ENCODE data around the gene CLCA1. TPM values are rescaled to one million over a fixed set of nuclear protein-coding genes. Genes with fewer than 3 reads are reported as not detected.

CLCA1 gene
- total RNA-seq, 1 experiment from 2014 or later = not detected

DNA sequence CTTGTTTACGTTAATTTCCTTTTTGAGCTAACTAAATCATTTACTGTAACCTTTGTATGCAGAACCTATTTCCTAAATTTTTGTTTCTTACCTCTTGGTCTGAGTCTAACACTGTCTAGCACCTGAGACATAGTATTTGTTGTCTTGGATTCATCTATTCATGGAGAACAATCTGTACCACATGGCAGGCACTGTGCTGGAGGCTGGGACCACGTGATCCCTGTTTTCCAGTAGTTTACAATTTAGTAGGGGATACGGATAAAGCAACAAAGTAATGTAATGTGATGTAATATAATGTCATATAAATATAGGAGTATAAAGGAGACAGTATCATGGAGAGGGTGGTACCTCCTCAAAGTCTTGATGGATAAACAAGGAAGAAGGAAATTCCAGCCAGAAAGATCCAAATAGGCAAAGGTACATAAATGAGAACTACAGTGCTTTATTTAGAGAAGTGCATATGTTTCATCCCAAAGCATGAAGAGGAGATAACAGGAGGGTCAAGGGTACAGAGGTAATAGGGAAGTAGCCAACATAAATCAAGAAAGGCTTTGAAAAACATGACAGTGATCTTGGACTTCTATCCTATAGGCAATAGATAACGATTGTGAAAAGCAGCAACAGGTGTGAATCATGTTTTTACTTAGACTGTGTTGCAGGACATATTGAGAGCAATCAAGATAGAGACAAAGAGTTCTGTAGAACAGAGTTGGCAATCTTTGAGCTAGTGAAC, 52.2 kb downstream of the CLCA1 start:
- WGBS (ENCODE audit: extremely low coverage, insufficient read length, low lambda C conversion rate) = no CpG with 5 or more reads among the region's 4 CpGs
- H3K4ac ChIP-seq (ENCODE audit: low read depth, low read length) = no peak overlapping the region
- H3K9me3 ChIP-seq (ENCODE audit: control insufficient read depth, low read depth, low read length) = no peaks in the 10 kb centered on the region
- no peak overlapping the region for H3K9ac ChIP-seq (ENCODE audit: extremely low read depth, insufficient read length, low read length)
- H3K23me2 ChIP-seq (ENCODE audit: insufficient read length, low read depth, low read length, poor library complexity, severe bottlenecking) = no peaks in the 10 kb centered on the region
- no peak overlapping the region for H4K5ac ChIP-seq (ENCODE audit: insufficient read length, low read depth, low read length)
- Mint-ChIP-seq H3K27me3 (ENCODE audit: low read depth) (no peaks in the 10 kb centered on the region), H3K4me1 (peaks cover 0 to 9% of the 10 kb centered on the region in 2 experiments; a peak in 2 of 4 replicates), H3K9me3 (peaks cover 13 to 16% of the 10 kb centered on the region in 2 experiments), H3K36me3 (ENCODE audit: insufficient read depth in 1 of 3, low read depth in 3 of 3) (peaks cover 7 to 16% (median 7%) of the 10 kb centered on the region in 3 experiments), H3K4me3 (no peak overlapping the region), H3K27ac (no peak overlapping the region)
- H2BK15ac ChIP-seq (ENCODE audit: low read depth, low read length) = no peak overlapping the region
- no peak overlapping the region for H2BK120ac ChIP-seq (ENCODE audit: low read depth, low read length, poor library complexity, severe bottlenecking)
- H3K27me3 ChIP-seq (ENCODE audit: insufficient read depth, low read length) = no peaks in the 10 kb centered on the region
- no peak overlapping the region for H4K8ac ChIP-seq (replicated peaks; ENCODE audit: insufficient read length, low read depth, low read length)
- no peak overlapping the region for H2BK5ac ChIP-seq (ENCODE audit: insufficient read length, low read length)
- no peak overlapping the region for H3K4me2 ChIP-seq (ENCODE audit: insufficient read depth, insufficient read length, low read length)
- H3K18ac ChIP-seq (ENCODE audit: insufficient read length, low read depth, low read length) = no peak overlapping the region
- TF ChIP-seq, protein P1, sequence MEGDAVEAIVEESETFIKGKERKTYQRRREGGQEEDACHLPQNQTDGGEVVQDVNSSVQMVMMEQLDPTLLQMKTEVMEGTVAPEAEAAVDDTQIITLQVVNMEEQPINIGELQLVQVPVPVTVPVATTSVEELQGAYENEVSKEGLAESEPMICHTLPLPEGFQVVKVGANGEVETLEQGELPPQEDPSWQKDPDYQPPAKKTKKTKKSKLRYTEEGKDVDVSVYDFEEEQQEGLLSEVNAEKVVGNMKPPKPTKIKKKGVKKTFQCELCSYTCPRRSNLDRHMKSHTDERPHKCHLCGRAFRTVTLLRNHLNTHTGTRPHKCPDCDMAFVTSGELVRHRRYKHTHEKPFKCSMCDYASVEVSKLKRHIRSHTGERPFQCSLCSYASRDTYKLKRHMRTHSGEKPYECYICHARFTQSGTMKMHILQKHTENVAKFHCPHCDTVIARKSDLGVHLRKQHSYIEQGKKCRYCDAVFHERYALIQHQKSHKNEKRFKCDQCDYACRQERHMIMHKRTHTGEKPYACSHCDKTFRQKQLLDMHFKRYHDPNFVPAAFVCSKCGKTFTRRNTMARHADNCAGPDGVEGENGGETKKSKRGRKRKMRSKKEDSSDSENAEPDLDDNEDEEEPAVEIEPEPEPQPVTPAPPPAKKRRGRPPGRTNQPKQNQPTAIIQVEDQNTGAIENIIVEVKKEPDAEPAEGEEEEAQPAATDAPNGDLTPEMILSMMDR (conservative IDR thresholded peaks at IDR 0.05) = no peak
- H3K56ac ChIP-seq (ENCODE audit: insufficient read length, low read depth, low read length) = no peak overlapping the region
- H2AFZ ChIP-seq (ENCODE audit: low read length) = no peak overlapping the region
- no peak overlapping the region for H4K91ac ChIP-seq (ENCODE audit: insufficient read length, low read depth, low read length)
- no peaks in the 10 kb centered on the region for H3K79me2 ChIP-seq (ENCODE audit: insufficient read depth, low read length)
- H3K23ac ChIP-seq (ENCODE audit: insufficient read length, low read depth, low read length) = no peak overlapping the region
- DNase-seq = no peak
- no peak overlapping the region for H3T11ph ChIP-seq (ENCODE audit: low read length)
- no peaks in the 10 kb centered on the region for H3K4me1 ChIP-seq (ENCODE audit: insufficient read depth, low read length)
- no peak overlapping the region for H3K14ac ChIP-seq (ENCODE audit: insufficient read depth, low read length)
- H2BK12ac ChIP-seq (ENCODE audit: insufficient read length, low read depth, low read length) = no peak overlapping the region
- no peaks in the 10 kb centered on the region for H4K20me1 ChIP-seq (ENCODE audit: control insufficient read depth, insufficient read depth, insufficient read length)
- no peak overlapping the region for H3K27ac ChIP-seq (ENCODE audit: insufficient read length, low read depth, low read length)
- H2AK5ac ChIP-seq (ENCODE audit: insufficient read length, low read length) = no peak overlapping the region
- H2BK20ac ChIP-seq (ENCODE audit: low read depth, low read length, poor library complexity, severe bottlenecking) = no peak overlapping the region
- no peaks in the 10 kb centered on the region for H3K79me1 ChIP-seq (ENCODE audit: insufficient read depth, low read depth, low read length, poor library complexity, severe bottlenecking)

Measured in H9 (cell line).